ENCODE results near the gene DLX5.

The DLX5 gene

GRCh38 chr7:96970739-96971138 is 53.9 kb downstream of the DLX5 start:
- H3K4me3 ChIP-seq (ENCODE audit: low read depth in 1 of 5, low read length in 5 of 5), result no peak overlapping the region
- H3K27ac ChIP-seq (ENCODE audit: low read depth, low read length), result no peak overlapping the region
- H3K36me3 ChIP-seq (ENCODE audit: control insufficient read depth in 5 of 5, insufficient read depth in 5 of 5, low read length in 5 of 5), result no peaks in the 10 kb centered on the region
- H3K27me3 ChIP-seq (ENCODE audit: control insufficient read depth in 5 of 5, insufficient read depth in 4 of 5, low read length in 5 of 5), result peaks cover 0 to 3% (median 0%) of the 10 kb centered on the region in 5 donors
- no peak overlapping the region for H3K9ac ChIP-seq (ENCODE audit: low read length in 5 of 5)
- no peaks in the 10 kb centered on the region for H3K9me3 ChIP-seq (ENCODE audit: control insufficient read depth in 5 of 5, low read length in 5 of 5)
- no peaks in the 10 kb centered on the region for H3K4me1 ChIP-seq (ENCODE audit: control insufficient read depth in 5 of 5, insufficient read depth in 5 of 5, low read length in 5 of 5)
